Measurements from ENCODE around the gene IL31.

- TF ChIP-seq, protein P1, sequence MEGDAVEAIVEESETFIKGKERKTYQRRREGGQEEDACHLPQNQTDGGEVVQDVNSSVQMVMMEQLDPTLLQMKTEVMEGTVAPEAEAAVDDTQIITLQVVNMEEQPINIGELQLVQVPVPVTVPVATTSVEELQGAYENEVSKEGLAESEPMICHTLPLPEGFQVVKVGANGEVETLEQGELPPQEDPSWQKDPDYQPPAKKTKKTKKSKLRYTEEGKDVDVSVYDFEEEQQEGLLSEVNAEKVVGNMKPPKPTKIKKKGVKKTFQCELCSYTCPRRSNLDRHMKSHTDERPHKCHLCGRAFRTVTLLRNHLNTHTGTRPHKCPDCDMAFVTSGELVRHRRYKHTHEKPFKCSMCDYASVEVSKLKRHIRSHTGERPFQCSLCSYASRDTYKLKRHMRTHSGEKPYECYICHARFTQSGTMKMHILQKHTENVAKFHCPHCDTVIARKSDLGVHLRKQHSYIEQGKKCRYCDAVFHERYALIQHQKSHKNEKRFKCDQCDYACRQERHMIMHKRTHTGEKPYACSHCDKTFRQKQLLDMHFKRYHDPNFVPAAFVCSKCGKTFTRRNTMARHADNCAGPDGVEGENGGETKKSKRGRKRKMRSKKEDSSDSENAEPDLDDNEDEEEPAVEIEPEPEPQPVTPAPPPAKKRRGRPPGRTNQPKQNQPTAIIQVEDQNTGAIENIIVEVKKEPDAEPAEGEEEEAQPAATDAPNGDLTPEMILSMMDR (IDR thresholded peaks at IDR 0.05), result no peak
- no peak for TF ChIP-seq POLR2A (IDR thresholded peaks at IDR 0.05)
- TF ChIP-seq POLR2AphosphoS5 (IDR thresholded peaks at IDR 0.05; ENCODE audit: insufficient read depth in 1 of 2, low read depth in 1 of 2), result no peak
Measured at GRCh38 chr12:122171399-122171798, 2.6 kb downstream of the IL31 start.
